Stimulated activated CD4-positive, alpha-beta T cell treated with anti-CD3 and anti-CD28 coated beads, TNF-alpha, amount 100 ng/mL, for 24 hours (primary cell): ENCODE data around the gene LRMDA.

ENCODE experiments used
- DNase-seq, 3 experiments: peaks; one replicate each; pipeline ENCODE4 v3.0.0-alpha.2; 2020; ENCODE audit warnings: low read depth in 3 of 3

Gene LRMDA

GRCh38 chr10:75538765-75539164 is 107.3 kb downstream of the LRMDA start:
- DNase-seq, result no peak

DNA sequence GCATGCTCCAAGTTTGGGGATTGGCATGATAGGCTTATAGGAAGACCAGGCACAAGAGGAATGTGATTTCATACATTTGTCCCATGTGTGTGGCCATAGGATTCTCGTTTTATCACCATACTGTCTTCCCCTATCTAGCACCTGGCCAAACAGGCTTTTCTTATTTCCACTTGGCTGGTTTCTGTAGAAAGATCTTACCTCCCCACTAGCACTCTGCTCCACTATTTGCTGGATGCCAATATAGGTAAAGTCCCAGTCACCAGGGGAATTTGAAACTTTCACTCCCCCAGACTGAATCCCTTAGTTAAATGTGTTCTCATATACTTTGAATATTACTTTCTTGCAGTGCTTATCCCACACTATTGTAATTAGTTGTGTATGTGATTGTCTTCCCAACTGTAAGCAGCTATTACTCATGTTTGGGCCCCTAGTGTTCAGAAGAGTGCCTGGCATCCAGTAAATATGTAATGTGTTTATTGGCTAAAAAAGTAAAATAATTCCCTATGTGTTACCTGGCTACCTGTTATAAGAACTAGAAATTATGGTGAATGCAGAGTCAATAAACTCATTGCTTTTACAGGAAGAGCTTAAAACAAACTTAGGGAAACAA is 109.0 kb downstream of the LRMDA start:
- DNase-seq, result no peak

- no peak for DNase-seq
These were observed 109.6 kb downstream of the LRMDA start for GRCh38 chr10:75540981-75541380.

DNA sequence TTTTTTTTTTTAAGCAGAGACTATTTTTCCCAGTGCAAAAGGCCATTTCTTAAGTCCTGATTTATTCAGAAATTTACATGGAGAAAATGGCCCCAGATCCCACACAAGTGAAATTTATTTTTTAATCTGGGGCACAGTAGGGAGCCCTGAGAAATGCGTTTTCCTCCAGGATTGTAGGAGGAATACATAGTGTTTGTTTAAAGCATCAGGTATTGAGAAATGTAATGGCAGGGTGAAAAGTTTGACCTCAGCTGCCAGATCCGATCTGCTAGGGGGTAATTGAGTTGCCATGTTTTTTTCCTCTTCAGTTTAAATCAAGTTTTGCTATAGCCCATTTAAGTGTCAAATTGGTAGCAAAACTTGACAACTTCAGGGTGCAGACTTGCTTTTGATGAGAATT is 110.0 kb downstream of the LRMDA start:
- no peak for DNase-seq

DNA sequence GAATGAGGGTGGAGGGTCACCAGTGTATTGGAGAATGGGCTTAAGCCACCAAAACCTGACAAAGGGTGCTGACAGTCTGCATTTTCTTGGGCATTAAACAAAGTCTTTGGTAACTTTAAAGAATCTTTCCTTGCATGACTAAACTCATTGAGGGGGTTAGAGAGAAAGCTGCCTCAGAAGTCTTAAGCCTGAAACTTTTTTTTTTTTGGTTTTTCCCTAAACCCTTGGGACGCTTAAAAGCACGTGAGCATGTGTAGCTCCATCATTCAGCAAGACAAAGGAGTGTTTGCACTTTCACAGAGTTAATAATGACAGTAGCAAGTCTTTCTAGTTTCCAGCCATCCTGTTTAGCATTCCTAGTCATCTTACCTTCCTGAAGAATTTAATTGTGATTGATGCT is 110.7 kb downstream of the LRMDA start:
- DNase-seq, result no peak

GRCh38 chr10:75542906-75543305 is 111.5 kb downstream of the LRMDA start:
- no peak for DNase-seq

GRCh38 chr10:75544386-75544785 is 113.0 kb downstream of the LRMDA start:
- DNase-seq, result no peak

DNA sequence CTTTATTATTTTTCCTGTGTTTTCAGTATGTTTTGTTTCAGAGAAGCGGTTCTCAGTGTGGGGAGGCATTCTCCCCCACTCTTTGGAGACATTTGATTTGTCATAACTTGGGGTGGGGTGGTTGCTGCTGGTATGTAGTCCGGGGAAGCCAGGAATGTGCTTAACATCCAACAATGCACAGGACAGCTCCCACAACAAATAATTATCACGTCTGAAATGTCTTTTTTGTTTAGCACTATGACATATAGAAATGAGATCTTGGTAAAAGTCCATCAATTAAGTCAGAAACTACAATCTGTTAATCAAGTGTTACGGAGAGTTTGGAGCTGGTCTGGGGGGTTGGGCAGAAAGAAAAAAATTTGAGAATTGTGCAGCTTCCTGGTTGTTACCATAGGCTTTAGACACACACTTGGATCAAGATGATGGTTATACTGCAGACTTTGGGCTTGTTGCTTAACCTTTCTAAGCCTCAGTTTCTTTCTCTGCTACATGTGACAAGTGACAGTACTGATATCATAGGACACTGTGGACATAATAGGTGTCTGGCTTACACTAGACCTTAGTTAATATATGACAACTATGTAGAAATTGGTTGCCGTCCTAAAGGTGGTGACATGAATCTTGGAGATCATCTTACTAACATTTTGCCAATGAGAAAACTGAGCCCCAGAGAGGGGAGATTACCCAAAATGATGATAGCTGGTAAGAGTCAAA is 113.7 kb downstream of the LRMDA start:
- no peak for DNase-seq

- DNase-seq, result no peak
These were observed 114.6 kb downstream of the LRMDA start for GRCh38 chr10:75546004-75546403.

DNA sequence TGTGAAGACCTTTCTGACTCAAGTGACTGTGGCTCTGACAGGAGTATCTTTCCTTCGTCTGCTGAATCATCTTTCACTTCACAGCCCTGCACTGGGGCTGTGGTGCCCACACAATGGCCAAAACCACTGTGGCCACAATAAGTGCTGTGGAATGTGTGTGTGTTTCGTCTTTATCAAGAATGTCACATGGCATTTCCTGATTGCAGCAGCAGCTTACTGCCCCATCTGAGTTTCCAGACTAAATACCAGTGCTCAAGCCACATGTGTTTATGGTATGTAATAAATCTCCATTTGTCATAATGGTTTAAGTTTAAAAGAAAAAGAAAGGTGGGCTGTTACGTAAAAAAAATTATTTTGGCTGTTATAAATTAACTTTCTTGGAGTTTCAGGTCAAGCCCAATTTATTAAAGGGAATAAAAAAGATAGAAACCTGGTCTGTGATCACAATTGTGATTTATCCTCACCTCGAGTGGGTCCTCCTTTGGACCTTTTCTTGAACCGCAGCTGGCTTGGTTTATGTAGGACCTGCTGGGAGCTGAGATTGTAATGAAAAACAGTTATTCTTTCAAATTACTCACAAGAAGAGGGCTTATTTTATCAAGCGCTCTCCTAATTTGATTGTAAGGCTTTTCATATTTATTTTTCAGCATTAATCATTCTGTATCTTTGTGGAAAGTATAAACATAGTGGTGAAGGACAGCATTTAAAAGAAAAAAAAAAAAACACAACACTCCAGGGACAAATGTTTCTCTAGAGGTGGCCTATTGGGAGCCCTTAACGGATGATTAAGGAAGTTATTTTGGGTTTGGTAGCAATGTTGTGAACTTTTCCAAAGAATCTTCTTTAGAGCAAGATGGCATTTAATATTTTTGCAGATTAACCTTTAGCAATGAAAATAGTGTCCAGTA is 116.2 kb downstream of the LRMDA start:
- DNase-seq, result no peak

DNA sequence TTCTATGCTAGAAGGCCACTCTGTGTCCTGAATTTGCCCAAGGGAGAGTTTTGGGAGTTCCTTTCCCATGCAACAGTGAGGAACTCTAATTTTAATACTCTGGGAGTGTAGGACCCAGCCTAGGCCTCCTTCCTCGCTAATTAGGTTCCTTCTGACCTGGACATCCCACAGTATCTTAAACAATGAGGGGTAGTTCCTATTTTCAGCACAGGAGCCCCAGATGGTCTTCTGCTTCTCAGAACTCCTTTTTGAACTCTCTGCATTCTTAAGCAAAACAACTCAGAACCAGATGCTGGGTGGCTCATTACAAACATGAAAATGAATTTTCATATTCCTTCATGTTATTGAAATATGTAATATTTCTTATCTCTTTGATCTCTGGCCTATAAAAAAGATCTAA is 116.9 kb downstream of the LRMDA start:
- DNase-seq, result no peak

DNA sequence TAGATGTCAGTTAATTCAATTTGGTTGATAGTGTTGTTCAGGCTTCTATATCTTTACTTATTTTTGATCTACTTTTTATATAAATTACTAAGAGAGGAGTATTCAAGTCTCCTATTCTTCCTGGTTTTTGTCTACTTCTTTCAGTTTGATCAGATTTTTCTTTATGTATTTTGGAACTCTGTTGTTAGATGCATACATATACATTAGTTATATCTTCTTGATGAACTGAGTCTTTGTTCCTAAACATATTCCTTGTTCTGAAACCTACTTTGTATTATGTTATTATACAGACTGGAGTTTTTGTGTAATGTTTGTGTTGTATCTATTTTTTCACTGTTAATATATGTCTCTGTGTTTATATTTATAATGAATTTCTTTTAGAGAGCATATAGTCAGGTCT is 118.8 kb downstream of the LRMDA start:
- DNase-seq, result no peak

GRCh38 chr10:75552171-75552570 is 120.7 kb downstream of the LRMDA start:
- DNase-seq, result no peak

- no peak for DNase-seq
These were observed 122.1 kb downstream of the LRMDA start for GRCh38 chr10:75553550-75553949.

DNA sequence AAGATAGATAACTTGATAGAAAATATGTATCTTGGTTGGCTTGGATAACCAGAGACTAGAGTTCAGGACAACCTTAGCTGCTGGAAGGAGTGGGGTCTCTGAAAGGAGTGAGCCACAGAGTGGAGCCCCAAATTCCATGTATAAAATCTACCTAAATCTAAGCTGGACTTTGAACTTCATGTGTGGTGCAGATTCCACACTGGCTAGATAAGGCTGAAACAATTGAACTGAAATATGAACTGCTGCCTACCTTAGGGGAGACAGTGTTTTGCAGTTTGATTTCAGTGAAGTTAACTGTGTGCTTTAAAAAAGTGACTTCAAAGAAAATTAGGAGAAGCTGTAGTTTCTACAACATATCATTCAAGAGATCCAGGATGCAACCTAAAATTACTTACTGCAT is 123.9 kb downstream of the LRMDA start:
- no peak for DNase-seq

GRCh38 chr10:75556320-75556719 is 124.9 kb downstream of the LRMDA start:
- DNase-seq, result no peak

GRCh38 chr10:75565286-75566251 is 134.1 kb downstream of the LRMDA start:
- no peak for DNase-seq

DNA sequence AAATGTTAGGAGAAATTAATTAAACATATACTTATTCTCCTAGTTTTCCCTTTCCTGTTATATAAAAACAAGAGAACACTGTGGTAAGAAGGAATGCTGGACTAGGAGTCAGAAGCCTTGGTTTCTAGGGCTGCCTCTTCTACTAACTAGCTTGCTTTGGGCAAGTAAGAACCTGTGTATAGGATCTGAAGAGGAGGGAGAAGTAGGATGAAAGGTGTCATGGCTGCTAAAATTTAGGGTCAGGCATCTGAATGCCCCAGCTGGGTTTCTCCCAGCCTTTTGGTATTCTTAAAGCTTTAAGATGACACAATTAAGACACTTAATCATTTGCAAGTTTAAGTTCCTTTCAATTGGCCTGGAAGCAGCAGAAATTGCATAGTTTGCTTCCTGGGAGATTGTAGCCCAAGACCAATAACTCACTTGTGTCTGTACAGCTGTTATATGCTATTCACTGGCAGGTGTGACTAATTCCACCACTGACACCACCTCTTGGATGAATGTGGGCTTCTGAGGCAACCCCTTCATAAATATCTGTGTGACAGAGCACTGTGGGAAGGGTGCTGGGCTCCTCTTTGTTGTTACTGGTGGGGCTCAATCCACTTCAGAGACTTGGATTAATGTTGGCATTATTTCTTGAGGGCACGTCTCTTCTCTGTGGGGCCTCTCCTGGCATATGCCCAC is 137.2 kb downstream of the LRMDA start:
- DNase-seq, result no peak

GRCh38 chr10:75569506-75569905 is 138.1 kb downstream of the LRMDA start:
- no peak for DNase-seq

DNA sequence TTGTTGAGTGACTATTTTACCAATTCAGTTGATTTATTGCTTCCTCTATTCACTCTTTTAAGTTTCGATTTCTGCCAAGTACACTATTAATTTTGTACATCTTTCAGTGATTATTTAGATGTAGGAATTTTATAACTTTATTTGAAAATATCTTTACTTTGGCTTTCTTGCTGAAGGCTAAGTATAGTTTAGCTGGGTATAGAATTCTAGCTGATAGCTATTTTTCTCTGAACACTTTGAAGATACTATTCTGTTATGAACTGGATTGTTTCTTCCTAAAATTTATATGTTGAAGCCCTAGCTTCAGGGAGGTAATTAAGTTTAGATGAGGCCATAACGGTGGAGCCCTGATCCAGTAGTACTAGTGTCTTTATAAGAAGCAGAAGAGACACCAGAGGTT is 141.1 kb downstream of the LRMDA start:
- DNase-seq, result no peak

- DNase-seq, result no peak
These were observed 144.5 kb downstream of the LRMDA start for GRCh38 chr10:75575940-75576339.
